Measurements from ENCODE around the gene TBCB.

The TBCB gene

GRCh38 chr19:36100476-36100875 lies 14.8 kb upstream of the TBCB start:
- DNase-seq (ENCODE audit: insufficient read length, low spot score) (no peak), FAIRE-seq (no peak)

GRCh38 chr19:36101550-36102327 lies 13.5 kb upstream of the TBCB start:
- DNase-seq (ENCODE audit: insufficient read length, low spot score) (no peak), FAIRE-seq (no peak)

GRCh38 chr19:36103040-36103626 lies 12.1 kb upstream of the TBCB start:
- DNase-seq (ENCODE audit: insufficient read length, low spot score) (no peak), FAIRE-seq (no peak)

- DNase-seq (ENCODE audit: insufficient read length, low spot score) (no peak), FAIRE-seq (no peak)
These were observed 11.3 kb upstream of the TBCB start for GRCh38 chr19:36103842-36104552.

- FAIRE-seq (no peak), DNase-seq (ENCODE audit: insufficient read length, low spot score) (no peak)
These were observed 8.8 kb upstream of the TBCB start for GRCh38 chr19:36106441-36106840.

GRCh38 chr19:36106991-36107390 lies 8.3 kb upstream of the TBCB start:
- no peak for FAIRE-seq
- no peak for DNase-seq (ENCODE audit: insufficient read length, low spot score)

GRCh38 chr19:36108684-36109083 lies 6.6 kb upstream of the TBCB start:
- FAIRE-seq (no peak), DNase-seq (ENCODE audit: insufficient read length, low spot score) (no peak)

GRCh38 chr19:36110487-36111199 lies 4.6 kb upstream of the TBCB start, which contains the start of gene OVOL3:
Gene OVOL3 (plus strand): TSS chr19:36111143. CDS start chr19:36111203, 60 bp downstream.
- no peak for DNase-seq (ENCODE audit: insufficient read length, low spot score)

GRCh38 chr19:36111200-36111539 lies 4.1 kb upstream of the TBCB start:
- DNase-seq (ENCODE audit: insufficient read length, low spot score), result no peak
- no peak for FAIRE-seq

More at GRCh38 chr19:36110487-36111199, 4.6 kb upstream of the TBCB start, which contains the start of gene OVOL3:
- FAIRE-seq, result no peak

GRCh38 chr19:36112678-36113077 lies 2.6 kb upstream of the TBCB start:
- DNase-seq (ENCODE audit: insufficient read length, low spot score), result no peak
- no peak for FAIRE-seq

- DNase-seq (ENCODE audit: insufficient read length, low spot score) (no peak), FAIRE-seq (no peak)
These were observed 1.8 kb upstream of the TBCB start for GRCh38 chr19:36113425-36113824.

- DNase-seq (ENCODE audit: insufficient read length, low spot score) (no peak), FAIRE-seq (peak; percentile 53)
These were observed 1.2 kb upstream of the TBCB start for GRCh38 chr19:36113894-36114720.

- FAIRE-seq, result peak; percentile 98
- peak; percentile 93 for DNase-seq (ENCODE audit: insufficient read length, low spot score)
These were observed 381 bp upstream of the TBCB start, which contains the start of gene POLR2I for GRCh38 chr19:36114721-36115452. Gene POLR2I (minus strand): TSS chr19:36114875. CDS start chr19:36114856, 19 bp downstream.

- FAIRE-seq (no peak), DNase-seq (ENCODE audit: insufficient read length, low spot score) (no peak)
These were observed 1.0 kb downstream of the TBCB start for GRCh38 chr19:36116344-36116637.

- FAIRE-seq (no peak), DNase-seq (ENCODE audit: insufficient read length, low spot score) (no peak)
These were observed 5.1 kb downstream of the TBCB start for GRCh38 chr19:36120092-36120983.

GRCh38 chr19:36120984-36121358 lies 5.7 kb downstream of the TBCB start:
- no peak for FAIRE-seq
- no peak for DNase-seq (ENCODE audit: insufficient read length, low spot score)

GRCh38 chr19:36121486-36122124 lies 6.3 kb downstream of the TBCB start:
- DNase-seq (ENCODE audit: insufficient read length, low spot score) (no peak), FAIRE-seq (no peak)

GRCh38 chr19:36125557-36125956 lies 10.3 kb downstream of the TBCB start:
- no peak for DNase-seq (ENCODE audit: insufficient read length, low spot score)
- FAIRE-seq, result no peak

Data from GM19239 (cell line).